ENCODE results near the gene TFF3.

GRCh38 chr21:42313501-42313969 lies 1.7 kb downstream of the TFF3 start:
- no peak for TF ChIP-seq CTCF (conservative IDR thresholded peaks at IDR 0.05; ENCODE audit: low read length)
- no peak for TF ChIP-seq EZH2phosphoT487 (IDR thresholded peaks at IDR 0.05; ENCODE audit: borderline replicate concordance)
